GM10266 (cell line): ENCODE results near the gene DENND6B.

Experiments
- DNase-seq: peaks from one replicate; pipeline ENCODE4 v3.0.0; 2012; ENCODE audit errors: extremely low spot score
- CTCF ChIP-seq: IDR thresholded peaks from 2 replicates; pipeline ENCODE4 v1.5.1; 2012; ENCODE audit warnings: mild to moderate bottlenecking, low read depth; ENCODE audit not compliant: control insufficient read depth, insufficient read depth; ENCODE audit errors: missing control alignments

The DENND6B gene

GRCh38 chr22:50346470-50346869 lies 19.7 kb upstream of the DENND6B start:
- DNase-seq, result no peak
- no peak for TF ChIP-seq CTCF

- peak; percentile 50 for DNase-seq
- TF ChIP-seq CTCF, result no peak
Observed at GRCh38 chr22:50343541-50343935, 16.7 kb upstream of the DENND6B start.

- peak; percentile 94 for DNase-seq
- TF ChIP-seq CTCF, result no peak
Observed at GRCh38 chr22:50342651-50343540, 16.1 kb upstream of the DENND6B start, which contains the start of gene PPP6R2. PPP6R2 (plus strand) TSS chr22:50343327; CDS start chr22:50393909, 50,582 bp downstream.

GRCh38 chr22:50341977-50342650 lies 15.3 kb upstream of the DENND6B start:
- TF ChIP-seq CTCF, result peak; percentile 99
- DNase-seq, result peak; percentile 84

GRCh38 chr22:50339945-50340879 lies 13.4 kb upstream of the DENND6B start:
- DNase-seq, result no peak

More at GRCh38 chr22:50339945-50340879, 13.4 kb upstream of the DENND6B start:
- TF ChIP-seq CTCF, result no peak
